Heart left ventricle (tissue), 13 donors: ENCODE results near the gene TRMT10B.

Experiments used
- CTCF ChIP-seq, 12 donors: fragments of 200-600 bp; sonication (generic) in 4 of 12; IDR thresholded peaks; one replicate each; pipeline versions ENCODE4 v1.5.0 to v1.8.0; 2018 to 2022; ENCODE audit warnings: antibody characterized with exemption in 12 of 12, mild to moderate bottlenecking in 5 of 12
- POLR2A ChIP-seq, 2 donors: fragments of 450-650 bp; IDR thresholded peaks; one replicate each; pipeline ENCODE4 v1.6.1; 2017; ENCODE audit warnings: antibody characterized with exemption in 2 of 2, mild to moderate bottlenecking in 2 of 2, moderate library complexity in 2 of 2
- donor health status: ischemic (EF 13 %, LVEDD 7.1; RV severe dilation, severe dysfunction).
- donor health status: DM: no; HTN: yes; CAD: no.
- donor health status: DM: no; HTN: no; CAD: no.
- donor health status: ischemic (EF 25% LVEDD 6.9; RV normal size, moderate dysfunction).
- donor health status: ischemic (EF 25% LVEDD 5.7; RV mildly dilated, moderate dysfunction).
- donor health status: ischemic (EF 35%, LVEDD 5.7; RV mildly dilated, moderate dysfunction).
- donor health status: nonischemic (EF 11% LVEDD 7.7; RV severe dilation, severe dysfunction).
- donor health status: DM: yes; HTN: yes; CAD: no.
- donor health status: PGD.
- donor health status: ischemic (EF 29% LVEDD 5.4; RV normal size, mild dysfunction).
- donor health status: nonischemic (EF 23%, LVEDD 6.1; RV moderate dilation, normal function).

GRCh38 chr9:37778534-37778933 is 24.9 kb downstream of the TRMT10B start:
- TF ChIP-seq CTCF (IDR thresholded peaks at IDR 0.05) (no peak), POLR2A (IDR thresholded peaks at IDR 0.05) (no peak)
